22Rv1 (cell line): Measurements from ENCODE around the gene FBH1.

Experiments
- H3K27ac ChIP-seq: fragments of 450-650 bp; 2 replicates; pipeline ENCODE4 v1.5.1; 2017
- ZFX ChIP-seq: fragments of 450-650 bp; IDR thresholded peaks from 2 replicates; pipeline ENCODE4 v1.6.1; 2017; ENCODE audit warnings: antibody characterized with exemption, borderline replicate concordance
- TF ChIP-seq, protein P1 (sequence below): fragments of 450-650 bp; IDR thresholded peaks from 2 replicates; pipeline ENCODE4 v1.5.1; 2017; ENCODE audit warnings: mild to moderate bottlenecking

Gene FBH1

GRCh38 chr10:5963071-5963470 lies 73.0 kb downstream of the FBH1 start:
- no peak overlapping the region for H3K27ac ChIP-seq
- TF ChIP-seq, protein P1, sequence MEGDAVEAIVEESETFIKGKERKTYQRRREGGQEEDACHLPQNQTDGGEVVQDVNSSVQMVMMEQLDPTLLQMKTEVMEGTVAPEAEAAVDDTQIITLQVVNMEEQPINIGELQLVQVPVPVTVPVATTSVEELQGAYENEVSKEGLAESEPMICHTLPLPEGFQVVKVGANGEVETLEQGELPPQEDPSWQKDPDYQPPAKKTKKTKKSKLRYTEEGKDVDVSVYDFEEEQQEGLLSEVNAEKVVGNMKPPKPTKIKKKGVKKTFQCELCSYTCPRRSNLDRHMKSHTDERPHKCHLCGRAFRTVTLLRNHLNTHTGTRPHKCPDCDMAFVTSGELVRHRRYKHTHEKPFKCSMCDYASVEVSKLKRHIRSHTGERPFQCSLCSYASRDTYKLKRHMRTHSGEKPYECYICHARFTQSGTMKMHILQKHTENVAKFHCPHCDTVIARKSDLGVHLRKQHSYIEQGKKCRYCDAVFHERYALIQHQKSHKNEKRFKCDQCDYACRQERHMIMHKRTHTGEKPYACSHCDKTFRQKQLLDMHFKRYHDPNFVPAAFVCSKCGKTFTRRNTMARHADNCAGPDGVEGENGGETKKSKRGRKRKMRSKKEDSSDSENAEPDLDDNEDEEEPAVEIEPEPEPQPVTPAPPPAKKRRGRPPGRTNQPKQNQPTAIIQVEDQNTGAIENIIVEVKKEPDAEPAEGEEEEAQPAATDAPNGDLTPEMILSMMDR: no peak
- TF ChIP-seq ZFX: no peak

DNA sequence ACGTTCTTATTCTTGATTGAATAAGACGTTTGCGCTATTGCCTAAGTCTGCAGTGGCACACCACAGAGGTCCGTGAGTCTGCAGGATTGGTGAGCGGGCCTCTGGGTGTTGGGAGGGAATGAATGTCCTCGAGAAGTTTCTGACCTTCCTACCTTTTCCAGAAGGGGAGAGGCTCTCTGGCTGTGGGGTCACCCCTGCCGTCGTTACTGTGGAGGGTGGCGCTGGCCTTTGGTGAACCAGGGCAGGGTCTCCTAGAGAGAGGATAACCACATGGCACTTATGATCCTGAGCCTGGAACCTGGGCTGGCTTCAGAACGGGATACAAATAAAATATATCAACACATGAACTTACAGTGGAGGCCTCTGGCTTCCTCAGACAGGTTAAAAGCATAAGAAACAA lies 73.5 kb downstream of the FBH1 start:
- TF ChIP-seq ZFX: no peak
- TF ChIP-seq, protein P1: no peak
- no peak overlapping the region for H3K27ac ChIP-seq

- H3K27ac ChIP-seq: no peak overlapping the region
- TF ChIP-seq ZFX: no peak
- TF ChIP-seq, protein P1: no peak
These were observed 74.7 kb downstream of the FBH1 start for GRCh38 chr10:5964736-5965135.

DNA sequence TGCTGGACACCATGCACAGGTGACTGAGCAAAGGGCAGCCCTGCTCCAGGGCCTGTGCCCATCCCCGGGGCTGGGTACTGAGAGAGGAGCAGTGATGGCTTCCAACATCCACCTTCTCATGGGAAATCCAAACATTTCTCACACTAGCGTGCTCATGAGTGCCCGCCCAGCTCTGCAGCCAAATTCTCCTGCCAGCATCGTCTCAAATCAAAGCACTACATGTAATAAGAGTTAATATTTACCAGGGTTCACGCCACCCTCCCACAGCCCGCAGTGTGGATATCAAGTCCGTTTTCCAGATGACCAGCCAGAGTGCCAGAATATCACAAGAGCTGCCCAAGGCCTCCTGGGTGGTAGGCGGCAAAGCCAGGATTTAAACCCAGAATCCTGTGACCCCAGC lies 75.2 kb downstream of the FBH1 start:
- H3K27ac ChIP-seq: no peak overlapping the region
- TF ChIP-seq, protein P1: no peak
- no peak for TF ChIP-seq ZFX

GRCh38 chr10:5968037-5968680 lies 78.1 kb downstream of the FBH1 start:
- TF ChIP-seq ZFX: no peak
- TF ChIP-seq, protein P1: no peak
- H3K27ac ChIP-seq: no peak overlapping the region

DNA sequence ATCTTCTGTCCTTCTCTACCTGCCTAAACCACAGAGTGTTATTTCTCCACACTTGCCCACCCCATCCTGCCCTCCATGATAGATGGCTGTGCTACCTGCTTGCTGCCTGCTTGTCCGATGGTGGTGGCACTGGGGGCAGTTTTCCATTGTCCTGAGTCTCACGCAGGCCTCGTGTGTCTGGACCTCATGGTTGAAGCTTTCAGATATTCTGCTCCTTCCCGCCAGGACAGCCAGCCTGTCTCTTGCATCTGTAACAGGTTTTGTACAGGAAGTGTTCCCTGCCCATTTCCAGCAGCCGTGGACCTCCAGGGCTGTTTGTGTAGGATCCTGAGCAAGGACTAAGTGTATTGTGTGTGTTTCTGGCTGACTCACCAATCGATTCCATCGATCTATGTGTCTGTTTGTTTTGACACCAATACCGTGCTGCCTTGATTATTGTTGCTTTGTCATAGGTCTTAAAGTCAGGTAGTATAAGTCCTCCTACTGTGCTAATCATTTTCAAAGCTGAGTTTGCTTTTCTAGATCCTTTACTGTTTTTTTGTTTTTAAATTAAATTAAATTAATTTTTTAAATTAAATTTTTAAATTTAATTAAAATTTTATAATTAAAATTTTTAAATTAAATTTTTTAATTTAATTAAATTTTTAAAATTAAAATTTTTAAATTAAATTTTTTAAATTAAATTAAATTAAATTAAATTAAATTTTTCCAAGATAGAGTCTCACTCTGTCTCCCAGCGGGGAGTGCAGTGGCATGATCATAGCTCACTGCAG lies 78.8 kb downstream of the FBH1 start:
- H3K27ac ChIP-seq: no peak overlapping the region
- TF ChIP-seq, protein P1: no peak
- no peak for TF ChIP-seq ZFX

DNA sequence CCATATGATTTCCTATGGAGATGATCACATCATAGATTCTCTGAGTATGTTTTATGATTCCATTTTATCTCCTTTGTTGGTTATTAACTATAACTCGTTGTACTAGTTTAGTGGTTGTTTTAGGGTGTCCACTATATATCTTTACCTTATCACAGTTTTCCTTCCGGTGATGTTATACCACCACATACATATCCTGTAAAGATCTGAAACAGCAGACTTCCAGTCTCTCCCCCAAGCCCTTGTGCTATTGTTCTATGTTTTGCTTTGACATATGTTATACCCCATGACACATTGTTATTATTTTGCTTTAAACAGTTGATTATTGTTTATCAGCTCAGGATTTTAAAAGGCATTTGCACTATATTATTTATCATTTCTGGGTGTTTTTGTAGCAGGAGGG lies 80.0 kb downstream of the FBH1 start:
- H3K27ac ChIP-seq: no peak overlapping the region
- TF ChIP-seq, protein P1: no peak
- no peak for TF ChIP-seq ZFX
